Fibroblast of skin of right biceps (primary cell): ENCODE results near the gene GSG1.
"Not testable (repeated sequence)": the region's sequence is repeated elsewhere in the genome, so short reads cannot be mapped to it uniquely, and the experiment has no call there.

ENCODE experiments used
- DNase-seq: peaks from one replicate; pipeline ENCODE4 v3.0.0-alpha.2; 2013

Gene GSG1

GRCh38 chr12:13090054-13090453 lies 13.4 kb downstream of the GSG1 start:
- no peak for DNase-seq

DNA sequence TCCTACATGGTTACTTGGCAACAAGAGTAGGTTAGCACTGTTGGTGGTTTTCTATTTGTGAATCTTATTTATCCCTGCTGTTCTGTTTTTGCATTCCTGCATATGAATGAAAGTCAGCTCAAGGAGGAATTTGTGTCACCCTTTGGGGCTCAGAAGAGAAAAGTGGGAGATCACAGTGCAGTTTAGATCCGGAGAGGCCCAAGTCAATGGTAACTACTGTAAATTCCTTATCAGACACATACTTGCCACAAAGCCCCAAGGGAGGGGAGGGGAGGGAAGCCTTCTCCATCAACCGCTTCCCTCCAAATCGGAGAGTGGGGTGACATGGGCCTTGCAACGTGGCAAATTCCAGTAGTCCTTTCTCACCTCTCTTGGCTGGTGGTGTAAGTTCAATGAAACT lies 15.0 kb downstream of the GSG1 start:
- DNase-seq = no peak

DNA sequence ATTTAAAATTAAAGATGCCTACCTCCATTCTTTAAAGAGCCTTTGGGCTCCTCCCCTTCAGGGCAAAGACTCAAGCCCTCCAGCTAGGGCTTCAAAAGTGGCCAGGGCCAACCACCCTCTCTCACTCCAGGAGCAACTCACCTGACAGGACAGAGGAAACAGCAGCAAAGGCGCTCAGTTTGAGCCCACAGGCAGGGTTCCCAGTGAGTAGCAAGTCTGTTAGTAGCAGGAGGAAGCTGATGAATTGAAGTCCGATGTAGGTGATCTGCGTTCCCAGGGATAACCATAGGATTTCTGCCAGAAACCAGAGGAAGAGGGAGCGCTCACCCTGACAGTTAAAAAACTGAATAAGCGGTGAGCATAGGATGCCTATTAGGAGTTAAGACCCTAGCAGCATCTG lies 15.7 kb downstream of the GSG1 start:
- DNase-seq = no peak

DNA sequence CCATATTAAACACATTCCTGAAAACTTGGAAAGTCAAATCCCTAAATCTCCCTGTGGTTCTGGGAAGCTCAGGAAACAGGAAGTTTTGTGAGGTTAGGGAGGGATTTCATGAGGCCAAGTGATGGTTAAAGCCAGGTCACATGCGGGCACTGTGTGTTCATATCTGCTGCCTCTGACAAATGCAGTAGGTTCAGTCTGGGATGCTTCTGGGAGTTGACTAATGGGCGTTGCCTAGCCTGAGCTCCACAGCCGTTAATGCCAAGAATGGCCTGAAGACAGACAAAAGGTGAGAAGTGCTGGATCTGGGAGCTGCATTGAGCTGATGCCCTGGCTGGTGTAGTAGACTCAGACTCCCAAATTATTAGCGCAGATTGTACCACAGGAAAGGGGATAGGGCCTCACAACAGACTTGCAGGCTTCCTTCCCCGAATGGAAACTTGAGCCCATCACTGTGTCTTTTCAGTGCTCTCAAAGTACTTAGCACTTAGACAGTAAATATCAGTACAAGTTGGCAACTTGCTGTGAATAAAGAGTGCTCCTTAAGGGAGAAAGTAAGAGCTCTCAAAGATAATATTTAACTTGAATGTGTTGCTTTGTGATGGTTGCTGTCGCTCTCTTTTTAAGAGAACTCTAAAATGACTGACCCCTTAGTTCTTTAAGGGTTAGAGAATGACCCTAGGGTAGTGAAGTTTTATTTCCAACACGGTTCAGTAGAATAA lies 17.3 kb downstream of the GSG1 start:
- no peak for DNase-seq

DNA sequence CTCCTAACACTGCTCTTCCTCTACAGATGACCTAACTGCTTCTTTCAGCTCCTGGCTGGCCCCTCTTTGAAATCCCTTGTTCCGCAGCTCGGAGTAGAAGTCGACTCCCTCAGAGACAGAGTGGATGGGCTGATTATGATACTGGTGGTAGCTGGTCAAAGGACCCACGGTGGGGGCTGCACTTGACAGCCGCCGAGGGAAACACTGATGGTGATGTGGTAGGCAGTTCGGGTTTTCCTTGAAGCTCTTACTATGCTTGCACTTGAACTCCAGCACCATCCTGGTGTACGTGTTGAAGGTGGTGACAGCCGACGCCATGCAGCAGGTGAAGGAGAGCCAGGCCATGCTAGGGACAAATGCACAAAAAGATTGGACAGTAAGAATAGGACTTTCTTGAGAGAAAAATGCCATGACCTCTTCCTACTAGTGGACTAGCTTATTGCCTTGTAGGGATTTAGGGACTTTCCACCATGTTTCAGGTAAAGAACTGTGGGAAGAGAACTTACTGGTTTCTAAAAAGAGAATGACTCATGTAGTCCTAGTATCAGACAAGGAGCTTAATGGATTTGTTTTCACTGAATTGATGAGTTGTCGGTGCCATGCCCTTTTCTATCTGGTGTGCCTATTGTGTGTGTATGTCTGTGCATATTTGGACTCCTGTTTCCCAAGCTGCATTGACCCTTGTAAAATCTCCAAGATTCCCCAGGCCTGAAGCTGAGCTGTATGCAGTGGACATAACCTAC lies 18.4 kb downstream of the GSG1 start:
- DNase-seq = no peak

DNA sequence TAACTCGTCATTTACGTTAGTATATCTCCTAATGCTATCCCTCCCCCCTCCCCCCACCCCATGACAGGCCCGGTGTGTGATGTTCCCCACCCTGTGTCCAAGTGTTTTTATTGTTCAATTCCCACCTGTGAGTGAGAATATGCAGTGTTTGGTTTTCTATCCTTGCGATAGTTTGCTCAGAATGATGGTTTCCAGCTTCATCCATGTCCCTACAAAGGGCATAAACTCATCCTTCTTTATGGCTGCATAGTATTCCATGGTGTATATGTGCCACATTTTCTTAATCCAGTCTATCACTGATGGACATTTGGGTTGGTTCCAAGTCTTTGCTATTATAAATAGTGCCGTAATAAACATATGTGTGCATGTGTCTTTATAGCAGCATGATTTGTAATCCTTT lies 19.8 kb downstream of the GSG1 start:
- not testable (repeated sequence) for DNase-seq

DNA sequence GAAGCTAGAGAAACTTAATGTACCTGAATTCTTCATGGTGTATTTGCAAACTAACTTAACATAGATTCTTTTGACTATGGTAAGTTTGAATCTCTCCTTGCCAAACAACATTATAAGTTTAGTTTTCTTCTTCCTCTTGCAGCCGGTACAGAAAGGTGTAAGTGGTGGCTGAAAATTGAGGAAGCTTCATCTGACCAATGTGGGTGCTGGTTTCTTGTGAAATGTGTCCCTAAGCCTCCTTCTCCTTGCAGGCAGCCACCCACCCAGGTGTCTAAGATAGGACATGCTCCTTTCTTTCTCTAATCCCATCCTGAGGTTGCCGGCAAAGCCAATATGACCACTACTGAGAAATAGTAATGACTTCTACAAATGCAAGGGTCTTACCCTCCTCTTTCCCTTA lies 20.6 kb downstream of the GSG1 start:
- DNase-seq = no peak

GRCh38 chr12:13080266-13080665 lies 23.2 kb downstream of the GSG1 start:
- no peak for DNase-seq

DNA sequence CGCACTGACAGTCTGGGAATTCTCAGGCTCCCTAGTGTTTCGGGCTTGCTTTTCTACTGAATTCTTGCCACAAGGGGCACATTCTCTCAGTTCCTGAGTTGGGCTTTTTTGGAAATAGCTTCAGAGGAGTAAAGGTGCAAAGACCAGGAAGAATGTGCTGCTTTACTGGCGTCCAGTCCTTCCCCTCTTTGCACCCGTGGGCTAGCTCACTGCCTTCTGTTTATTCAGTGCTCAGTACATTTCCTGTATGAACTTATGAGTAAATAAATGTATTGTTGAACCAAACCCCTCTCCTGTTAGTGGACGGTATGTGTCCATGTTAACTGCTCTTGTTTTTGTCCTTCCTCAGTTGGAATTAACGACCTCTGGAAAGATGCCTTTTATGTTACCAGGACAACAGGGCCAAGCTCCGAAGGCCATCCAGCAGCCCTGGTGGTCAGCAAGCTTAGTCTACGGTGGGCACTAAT lies 24.0 kb downstream of the GSG1 start:
- no peak for DNase-seq

DNA sequence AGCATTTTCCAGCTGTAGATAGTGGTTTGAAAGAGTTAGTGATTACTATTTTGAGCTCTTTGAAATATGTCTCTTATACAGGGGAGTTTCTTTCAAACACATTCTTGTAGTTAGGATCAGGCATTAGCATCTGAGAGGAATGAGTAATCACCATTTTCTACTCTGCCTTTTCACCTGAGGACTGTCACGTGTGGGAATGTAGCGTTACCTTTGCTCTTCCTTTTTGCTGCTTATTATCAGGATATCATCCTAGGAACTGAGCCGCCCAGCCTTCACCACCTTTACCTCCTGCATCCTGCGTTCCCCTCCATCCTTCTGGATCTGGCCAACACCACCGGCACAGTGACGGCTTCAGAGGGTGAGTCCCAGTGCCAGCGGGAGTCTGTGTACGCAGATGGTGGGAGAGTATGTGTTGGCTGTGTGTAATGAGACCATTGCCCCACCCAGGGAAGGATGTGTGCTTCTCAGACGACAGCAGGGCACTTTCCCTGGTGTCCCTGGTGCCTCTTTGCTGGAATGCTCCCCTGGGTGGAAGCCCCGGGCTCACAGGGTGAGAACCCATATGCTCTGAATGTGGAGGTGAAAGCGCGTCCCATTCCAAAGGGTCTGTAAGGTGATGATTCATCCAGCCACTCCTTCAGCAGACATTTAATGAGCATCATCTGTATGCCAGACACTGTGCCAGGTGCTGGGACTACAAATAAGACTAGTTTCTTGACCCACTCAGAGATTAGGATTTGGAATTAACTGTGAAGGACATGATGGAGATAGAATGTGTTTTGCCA lies 27.5 kb downstream of the GSG1 start:
- no peak for DNase-seq

DNA sequence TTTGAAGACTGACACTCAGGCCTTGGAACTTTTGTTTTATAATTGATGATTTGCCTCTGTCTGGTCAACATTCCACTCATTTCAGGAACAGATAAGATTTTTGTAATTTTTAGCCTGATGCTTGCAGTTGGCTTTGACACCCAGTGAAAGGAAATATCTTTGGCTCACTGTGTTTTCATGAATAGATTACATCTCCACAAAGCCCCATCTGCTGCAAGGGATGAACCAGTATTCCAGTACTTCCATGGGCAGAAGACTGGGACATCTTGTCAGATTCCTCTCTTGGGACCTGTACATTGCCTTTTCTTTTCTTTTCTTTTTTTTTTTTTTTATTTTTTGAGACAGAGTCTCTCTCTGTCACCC lies 28.4 kb downstream of the GSG1 start:
- DNase-seq = peak; percentile 53

DNA sequence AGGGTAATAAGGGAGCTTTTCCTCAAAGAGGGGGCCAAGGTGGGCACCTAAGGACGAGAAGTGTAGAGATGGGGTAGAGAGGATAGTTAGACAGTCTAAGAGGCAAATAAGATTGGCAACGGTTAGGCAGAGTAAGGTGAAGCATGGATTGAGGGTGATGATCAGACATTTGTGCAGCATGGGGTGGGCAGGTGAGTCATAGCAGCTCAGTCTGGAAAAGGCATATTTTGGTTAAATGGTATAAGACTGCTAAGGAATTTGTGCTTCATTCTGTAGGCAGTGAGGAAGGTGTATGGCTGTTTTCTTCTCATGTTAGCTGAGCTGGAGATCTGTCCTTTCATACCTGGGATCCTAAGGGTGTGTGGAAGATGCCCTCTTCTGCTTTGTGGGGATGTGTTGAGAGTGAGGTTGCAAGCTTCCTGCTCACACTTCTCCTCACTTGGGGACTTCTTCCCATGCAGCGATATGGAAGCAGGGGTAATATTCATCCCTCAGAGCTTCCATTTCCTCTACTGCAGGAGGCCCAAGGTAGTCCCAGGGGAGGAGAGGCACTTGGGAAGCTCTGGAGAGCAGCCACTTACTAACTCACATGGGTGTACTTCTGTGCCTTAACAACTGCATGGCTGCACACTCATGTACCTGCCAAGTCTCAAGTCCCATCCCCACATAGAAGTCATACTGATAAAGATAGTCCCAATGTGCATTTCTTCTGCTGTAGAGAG lies 28.9 kb downstream of the GSG1 start:
- DNase-seq = peak; percentile 46

DNA sequence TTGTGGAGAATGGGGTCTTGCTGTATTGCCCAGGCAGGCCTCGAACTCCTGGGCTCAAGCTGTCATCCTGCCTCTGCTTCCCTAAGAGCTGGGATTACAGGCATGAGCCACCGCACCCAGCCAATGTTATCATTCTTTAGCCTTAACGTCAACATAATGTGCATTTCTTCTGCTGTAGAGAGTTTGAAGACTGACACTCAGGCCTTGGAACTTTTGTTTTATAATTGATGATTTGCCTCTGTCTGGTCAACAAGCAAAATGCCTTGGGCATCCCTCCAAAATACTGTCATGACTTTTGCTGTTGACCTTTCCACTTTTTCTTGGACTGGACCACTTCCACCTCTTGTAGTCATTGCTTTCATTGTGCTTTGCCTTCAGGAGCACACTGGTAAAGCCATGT lies 30.3 kb downstream of the GSG1 start:
- no peak for DNase-seq

GRCh38 chr12:13071305-13072280 lies 31.9 kb downstream of the GSG1 start:
- DNase-seq = no peak

DNA sequence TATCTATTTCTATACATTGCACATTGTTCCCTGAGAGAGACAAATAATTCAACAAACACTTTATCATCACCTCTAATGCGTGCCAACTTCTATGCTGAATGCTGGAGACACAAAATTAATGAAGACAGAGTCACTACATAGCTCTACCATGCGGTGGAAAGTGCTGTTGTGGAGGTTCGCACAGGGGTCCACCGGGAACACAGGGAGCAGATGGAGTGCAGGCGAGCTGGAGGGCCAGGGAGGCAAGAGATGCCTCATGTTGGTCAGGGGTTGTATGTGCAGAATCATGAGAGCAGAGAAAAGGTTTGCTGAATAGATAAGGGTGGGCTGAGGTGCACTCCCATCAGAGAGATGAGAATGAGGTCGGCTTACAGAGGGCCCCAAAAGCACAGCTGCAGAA lies 34.1 kb downstream of the GSG1 start:
- no peak for DNase-seq

DNA sequence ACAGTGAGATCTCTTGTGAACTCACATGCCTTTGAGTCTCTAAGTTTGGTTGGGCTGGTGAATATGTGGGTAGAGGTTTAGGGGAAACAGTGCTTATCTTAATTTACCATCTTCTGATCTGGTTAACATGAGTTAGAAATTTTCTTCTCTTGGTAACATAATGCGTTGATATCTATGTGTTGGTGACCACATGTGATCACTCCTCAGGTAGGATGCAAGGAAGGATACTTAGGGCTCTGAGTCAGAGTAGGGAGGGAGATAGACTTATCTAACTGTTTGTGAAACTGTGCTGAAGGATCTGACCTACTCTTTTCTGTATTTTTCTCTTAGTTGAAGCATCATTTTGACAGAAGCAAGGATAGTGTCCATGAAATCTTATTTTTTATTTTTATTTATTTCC lies 36.1 kb downstream of the GSG1 start:
- no peak for DNase-seq

DNA sequence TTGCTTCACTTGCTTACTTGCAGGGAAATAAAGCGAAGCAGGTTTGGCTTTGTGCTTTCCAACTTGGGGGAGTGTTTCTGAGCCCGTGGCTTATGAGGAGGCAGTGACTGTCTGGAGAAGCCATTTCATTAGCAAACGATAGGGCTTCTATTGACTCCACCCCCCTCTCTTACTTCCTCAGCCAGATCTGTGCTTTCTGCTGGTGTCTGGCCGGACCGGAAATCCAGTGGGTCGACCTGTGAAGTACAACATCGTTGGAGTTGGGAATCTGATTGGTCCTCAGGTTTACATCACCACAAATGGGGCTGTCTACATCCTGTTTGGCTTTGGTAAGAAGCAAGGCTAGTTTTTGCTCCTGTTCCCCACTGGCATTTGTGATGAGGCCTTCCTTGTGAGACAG lies 37.0 kb downstream of the GSG1 start:
- no peak for DNase-seq

DNA sequence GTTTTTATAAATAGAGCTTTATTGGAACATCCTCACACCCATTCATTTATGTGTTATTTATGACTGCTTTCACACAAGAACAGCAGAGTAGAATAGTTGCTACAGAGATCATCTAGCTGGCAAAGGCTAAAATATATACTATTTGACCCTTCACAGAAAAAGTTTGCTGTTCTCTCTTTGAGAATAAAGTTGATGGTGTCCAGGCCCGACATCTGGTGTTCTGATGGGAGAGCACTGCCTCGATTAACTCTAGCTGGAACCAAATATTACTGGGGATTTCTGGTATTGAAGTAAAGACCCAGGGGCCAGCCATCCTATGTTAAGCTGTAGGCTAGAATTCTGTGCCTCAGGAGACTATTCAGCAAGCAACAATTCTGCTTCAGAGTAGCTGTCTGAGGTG lies 37.5 kb downstream of the GSG1 start:
- no peak for DNase-seq

- DNase-seq = no peak
Observed at GRCh38 chr12:13062669-13063068, 40.8 kb downstream of the GSG1 start.

DNA sequence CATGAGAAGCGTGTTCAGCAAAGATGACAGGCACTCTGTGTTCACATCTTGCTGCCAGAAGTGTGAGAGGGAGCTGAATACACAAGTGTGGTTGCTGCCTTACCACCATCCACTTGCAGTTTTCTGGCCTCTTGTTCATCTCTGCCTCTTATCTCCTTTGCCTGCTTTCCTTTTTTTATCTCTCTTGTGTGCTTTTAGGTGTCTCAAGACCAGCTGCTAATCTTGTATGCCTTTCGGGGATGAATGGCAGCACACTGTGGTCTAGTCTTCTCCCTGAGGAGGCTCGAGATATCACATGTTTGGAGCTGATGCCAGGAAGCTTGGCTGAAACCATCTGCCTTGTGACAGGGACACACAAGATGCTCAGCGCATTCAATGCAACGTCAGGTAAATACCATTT lies 42.1 kb downstream of the GSG1 start:
- DNase-seq = no peak

DNA sequence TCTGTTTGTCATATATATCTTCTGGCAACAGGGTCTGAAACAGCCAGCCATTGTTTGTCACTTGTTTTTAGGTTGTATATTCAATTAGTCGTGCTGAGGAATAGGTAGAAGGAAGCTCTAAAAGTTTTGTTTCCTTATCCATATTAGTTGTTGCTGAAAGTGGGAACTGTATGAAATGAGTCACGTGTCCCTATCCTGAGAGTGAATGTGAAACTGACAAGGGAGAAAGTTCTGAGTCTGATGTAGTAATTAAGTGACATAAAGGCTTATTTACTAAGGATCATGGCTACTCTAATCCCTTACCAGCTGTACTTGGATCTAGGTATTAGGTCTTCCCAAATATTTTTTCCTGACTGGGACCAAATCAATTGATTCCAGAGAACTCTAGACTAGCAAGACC lies 42.9 kb downstream of the GSG1 start:
- no peak for DNase-seq

GRCh38 chr12:13053617-13054016 lies 49.9 kb downstream of the GSG1 start:
- not testable (repeated sequence) for DNase-seq
